Cardiac septum (tissue), 1 donor: Measurements from ENCODE around the gene LRRC37A3. TPM values are rescaled to one million over a fixed set of nuclear protein-coding genes. Genes with fewer than 3 reads are reported as not detected.
"Not testable (repeated sequence)": the region's sequence is repeated elsewhere in the genome, so short reads cannot be mapped to it uniquely, and the experiment has no call there.

ENCODE experiments used
- DNase-seq: peaks from one replicate; pipeline ENCODE4 v3.0.0-alpha.2; 2020; ENCODE audit warnings: low spot score
- intact Hi-C: fragments of 100-400 bp; cut with DNase I; formaldehyde crosslinking; loops from one replicate; pipeline ENCODE4 v1.14.0; 2022
- total RNA-seq: library from RNA; stranded (reverse); fragmentation: NEBNext Ultra II Directional; extraction: Animal tissue kit (Norgen Biotek cat#: 25700); gene quantifications from one replicate; pipeline ENCODE4 v1.2.1, GENCODE V29; 2021
- donor health status: DM: no; HTN: no; CAD: no.

LRRC37A3 gene
- total RNA-seq, 1 donor from 2014 or later, result 4.2 TPM

DNA sequence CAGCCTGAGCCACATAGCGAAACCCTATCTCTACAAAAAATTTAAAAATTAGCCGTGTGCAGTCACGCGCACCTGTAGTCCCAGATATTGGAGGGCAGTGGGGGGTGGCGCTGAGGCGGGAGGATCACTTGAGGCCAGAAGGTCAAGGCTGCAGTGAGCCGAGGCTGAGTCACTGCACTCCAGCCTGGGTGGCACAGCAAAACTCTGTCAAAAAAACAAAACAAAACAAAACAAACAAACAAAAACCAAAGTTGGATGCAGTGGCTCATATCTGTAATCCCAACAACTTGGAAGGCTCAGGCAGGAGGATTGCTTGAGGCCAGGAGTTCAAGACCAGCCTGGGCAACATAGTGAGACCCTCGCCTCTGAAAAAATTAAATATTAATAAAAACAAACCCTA, 75.4 kb downstream of the LRRC37A3 start:
- intact Hi-C loops, DNase-seq: not testable (repeated sequence)

DNA sequence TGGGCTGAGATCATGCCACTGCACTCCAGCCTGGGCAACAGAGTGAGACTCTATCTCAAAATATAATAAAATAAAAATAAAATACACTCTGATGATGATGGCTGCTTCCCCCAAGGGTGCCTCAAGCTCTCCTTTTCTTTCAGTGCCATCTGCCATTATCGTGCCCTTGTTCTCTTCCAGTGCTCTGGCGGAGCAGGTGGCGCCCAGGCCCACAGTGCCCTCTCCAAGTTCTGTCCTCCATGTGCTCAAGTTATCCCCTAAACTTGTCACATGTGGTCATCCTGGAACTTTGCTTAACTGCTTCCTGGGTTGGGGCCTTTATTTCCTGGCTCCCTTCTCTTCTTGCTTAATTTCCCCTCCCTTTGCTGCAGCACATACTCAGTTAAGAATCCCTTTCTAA, 76.4 kb downstream of the LRRC37A3 start:
- intact Hi-C loops, result not testable (repeated sequence)

DNA sequence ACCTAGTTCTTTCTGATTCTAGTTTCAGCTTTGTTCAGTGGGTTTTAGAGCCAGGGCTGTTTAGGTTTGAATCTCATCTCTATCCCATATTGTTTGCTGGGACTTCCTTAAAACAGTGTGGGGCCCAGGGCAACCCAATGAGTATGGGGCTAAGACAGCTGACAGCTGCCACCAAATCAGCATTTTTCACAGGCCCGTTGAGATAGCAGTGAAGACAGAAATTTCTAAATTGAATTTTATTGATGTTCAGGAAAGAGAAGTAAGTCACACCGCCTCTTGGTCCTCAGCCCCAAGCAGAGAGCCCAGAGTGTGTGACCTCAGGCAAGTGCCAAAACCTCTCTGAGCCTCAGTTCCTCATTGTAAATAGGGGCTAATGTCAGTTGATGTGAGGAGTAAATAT, 78.3 kb downstream of the LRRC37A3 start:
- DNase-seq, intact Hi-C loops: not testable (repeated sequence)

More for the DNA sequence above, 76.4 kb downstream of the LRRC37A3 start:
- DNase-seq, result not testable (repeated sequence)

DNA sequence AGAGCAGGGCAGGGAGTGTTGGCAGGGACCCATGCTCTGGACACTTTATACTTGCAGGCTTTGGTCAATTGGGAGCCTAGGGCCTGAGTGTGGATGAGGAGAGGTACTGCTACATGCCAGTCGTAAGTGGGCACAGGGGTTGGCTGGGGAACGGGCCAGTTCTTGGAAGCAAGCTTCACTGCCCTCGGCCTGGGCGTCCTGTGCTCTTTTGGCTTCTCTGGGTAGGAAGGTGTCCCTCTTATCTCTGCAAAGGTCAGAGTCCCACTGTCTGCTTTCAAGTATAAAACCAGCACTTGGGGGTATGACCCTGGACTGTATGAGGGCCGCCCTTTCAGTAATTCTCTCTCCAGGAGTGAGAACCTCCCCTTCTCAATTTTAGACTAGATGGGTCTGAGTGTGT, 80.8 kb downstream of the LRRC37A3 start:
- DNase-seq, intact Hi-C loops: not testable (repeated sequence)

DNA sequence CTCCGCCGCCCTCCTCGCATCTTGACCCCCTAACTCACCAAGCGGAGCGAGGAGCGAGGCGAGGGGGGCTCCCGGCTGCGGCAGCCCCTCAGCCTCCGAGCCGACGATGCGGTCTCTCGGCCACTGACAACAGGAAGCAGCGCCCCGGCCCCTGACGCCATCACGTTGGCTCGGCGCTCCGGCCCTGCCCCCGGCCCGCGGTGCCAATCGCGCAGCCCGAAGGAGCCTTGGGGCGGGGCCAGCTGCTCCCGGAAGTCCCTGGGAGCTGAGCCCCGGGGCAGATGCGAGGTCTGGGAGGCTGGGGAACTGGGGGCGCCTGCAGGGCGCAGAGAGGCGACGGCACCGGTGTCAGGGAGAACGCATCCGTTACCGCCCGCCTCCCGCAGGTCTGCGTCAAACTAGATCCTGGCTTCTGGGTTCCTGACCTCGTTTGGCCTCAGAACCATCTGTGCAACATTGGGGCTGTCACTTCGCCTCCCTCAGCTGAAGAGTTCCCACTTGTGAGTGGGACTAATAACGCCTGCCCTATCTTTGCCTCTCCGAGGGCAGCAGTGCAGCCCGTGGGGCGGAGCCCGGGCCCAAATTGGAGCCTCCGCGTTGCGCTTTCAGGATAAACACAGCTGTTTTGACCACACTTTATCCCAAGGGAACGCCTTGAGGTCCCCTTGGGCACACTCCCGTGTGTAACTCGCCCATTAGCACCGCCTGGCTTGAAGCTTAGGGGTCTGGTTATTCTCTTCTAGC, 82.1 kb downstream of the LRRC37A3 start:
- intact Hi-C loops, result not testable (repeated sequence)
- DNase-seq, result peak; percentile 96

DNA sequence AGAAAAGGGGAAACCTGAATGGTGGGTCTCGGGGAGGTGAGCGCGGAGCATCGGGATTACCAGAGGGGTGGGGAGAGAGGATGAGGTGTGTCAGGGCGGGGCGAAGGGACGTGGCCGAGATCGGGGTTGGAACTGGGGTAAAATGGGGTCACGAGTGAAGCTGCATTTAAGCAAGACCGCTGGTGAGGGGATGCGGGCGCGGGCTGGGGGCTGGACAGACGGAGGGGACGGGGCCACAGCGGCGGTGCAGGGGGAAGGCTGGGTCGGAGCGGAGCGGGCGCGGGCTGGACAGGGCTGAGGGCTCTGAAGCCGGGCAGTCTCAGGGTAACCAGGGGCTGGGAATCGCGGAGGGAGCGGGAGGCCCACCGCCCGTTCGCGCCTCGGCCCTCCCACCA, 82.7 kb downstream of the LRRC37A3 start:
- intact Hi-C loops, DNase-seq: not testable (repeated sequence)

DNA sequence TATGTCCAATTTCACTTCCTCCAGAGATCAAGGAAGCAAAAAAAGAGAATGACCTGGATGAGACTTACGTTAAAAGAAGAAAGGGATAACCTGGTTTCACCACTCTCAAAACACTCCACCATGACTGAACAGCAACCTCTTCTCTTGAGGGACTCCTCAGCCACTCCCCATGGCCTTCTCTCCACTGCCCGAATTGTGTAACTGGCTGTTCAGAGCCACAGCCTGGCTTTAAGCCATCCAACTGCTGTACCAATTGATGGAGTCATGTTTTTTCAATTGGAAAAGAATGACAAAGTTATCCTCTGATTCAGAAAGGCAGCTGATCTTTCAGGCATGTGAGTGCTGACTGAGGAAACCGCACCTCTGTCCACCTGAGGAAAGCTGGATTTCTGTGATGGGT, 85.2 kb downstream of the LRRC37A3 start:
- DNase-seq, intact Hi-C loops: not testable (repeated sequence)

DNA sequence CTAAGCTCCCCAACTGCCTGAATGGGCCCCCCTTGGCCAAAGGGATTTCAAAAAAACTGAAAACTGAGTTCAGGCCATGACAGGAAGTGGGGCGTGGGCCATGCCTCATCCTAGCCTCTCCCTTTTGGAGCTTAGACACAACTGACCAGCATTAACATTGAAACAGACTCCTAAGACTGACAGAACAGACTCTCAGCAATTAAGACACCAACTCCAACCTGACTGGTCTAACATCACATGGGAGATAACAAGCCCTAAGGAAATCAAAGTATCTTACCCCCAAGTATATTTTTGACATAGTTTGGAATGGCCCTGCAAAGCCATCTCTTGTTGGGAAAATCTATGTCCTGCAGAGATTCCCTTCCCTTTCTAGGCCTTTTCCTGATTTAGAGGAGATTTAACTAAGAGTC, 88.6 kb downstream of the LRRC37A3 start:
- DNase-seq, intact Hi-C loops: not testable (repeated sequence)

DNA sequence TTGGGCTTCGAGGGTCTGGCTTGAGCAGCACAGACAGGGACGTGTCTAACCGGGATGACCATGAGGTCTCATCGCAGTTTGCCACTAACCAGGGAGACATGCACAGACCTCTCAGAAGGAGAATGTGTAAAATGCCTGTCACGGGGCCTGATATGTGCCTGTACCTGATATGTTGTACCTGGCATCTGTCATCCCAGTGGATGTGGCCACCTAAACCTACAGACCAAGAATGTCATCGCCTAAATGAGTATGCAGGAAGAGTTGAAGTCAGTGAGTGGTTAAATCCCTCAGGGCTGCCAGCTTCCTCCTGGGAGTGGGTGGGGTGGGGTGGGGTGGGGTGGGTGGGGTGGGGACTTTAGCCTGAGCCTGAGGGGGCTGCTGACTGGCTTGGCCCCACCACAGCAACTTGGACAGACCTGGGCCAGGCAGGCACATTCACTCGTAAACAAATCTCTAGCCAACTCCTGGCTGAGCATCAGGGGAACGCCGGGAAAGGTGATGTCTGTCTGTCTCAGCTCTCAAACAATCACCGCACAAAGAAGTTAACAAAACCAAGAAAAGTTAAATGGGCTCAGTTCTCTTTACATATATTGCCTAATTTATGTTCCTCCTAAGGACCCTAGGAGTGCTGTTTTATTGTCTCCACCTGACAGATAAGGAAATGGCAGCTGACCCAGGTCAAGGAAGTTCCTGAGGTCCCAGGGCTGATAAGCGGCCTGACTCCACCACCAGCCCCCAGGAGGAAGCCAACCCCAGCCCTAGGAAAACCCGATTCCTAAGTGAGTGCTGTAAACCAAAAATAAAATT, 89.3 kb downstream of the LRRC37A3 start:
- intact Hi-C loops, DNase-seq: not testable (repeated sequence)

DNA sequence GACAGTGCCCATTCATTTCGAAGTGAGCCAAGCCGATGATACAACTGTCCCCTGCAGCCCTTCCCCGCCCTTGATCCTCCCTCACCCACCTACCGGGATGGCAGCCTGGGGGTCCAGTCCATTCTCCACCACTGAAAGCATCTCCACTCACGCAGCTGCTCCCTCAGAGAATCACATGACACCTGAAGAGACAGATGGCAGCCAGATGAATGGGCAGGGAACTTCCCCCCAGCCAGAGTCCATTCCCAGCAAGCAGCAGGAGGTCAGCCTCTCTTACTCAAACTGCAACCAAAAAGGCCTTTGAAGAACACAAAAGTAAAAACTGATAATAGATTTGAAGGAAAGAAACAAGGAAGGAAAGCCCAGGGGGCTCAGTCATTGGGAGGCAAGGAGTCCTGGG, 90.2 kb downstream of the LRRC37A3 start:
- intact Hi-C loops, DNase-seq: not testable (repeated sequence)

DNA sequence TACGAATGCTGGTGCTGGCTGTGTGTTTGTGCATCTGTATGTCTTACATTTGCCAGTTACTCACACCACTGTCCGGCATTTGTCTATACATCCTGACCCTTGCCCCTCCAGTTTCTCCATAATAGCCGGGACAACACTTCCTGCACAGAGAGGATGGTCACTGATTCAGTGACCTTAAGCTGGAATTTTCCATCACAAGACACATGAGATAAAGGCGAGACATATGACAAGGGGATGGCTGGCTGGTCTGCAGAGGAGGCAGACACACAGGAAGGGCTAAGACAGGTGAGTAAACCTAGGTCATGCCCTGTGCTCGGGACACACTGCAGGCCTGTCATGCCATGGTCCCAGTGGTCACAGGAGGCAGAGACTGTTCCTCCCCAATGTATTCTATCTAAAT, 100.4 kb downstream of the LRRC37A3 start:
- intact Hi-C loops, DNase-seq: not testable (repeated sequence)

DNA sequence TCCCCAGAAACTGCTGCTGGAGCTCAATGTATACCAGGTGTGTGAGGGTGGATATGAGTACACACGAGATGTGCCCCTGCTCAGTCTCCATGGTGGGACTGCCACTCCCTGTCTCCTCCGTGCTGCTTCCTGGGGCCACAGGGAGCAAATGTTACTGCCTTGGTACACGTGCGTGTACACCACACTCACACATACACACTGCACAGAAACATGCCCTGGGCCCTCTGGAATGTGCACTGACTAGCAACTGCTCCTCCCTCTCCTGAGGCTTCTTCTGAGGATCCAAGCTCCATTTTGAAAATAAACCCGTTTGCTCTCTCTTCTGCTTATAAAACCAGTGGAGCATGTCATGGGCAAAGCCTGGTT, 103.5 kb downstream of the LRRC37A3 start:
- intact Hi-C loops, DNase-seq: not testable (repeated sequence)

DNA sequence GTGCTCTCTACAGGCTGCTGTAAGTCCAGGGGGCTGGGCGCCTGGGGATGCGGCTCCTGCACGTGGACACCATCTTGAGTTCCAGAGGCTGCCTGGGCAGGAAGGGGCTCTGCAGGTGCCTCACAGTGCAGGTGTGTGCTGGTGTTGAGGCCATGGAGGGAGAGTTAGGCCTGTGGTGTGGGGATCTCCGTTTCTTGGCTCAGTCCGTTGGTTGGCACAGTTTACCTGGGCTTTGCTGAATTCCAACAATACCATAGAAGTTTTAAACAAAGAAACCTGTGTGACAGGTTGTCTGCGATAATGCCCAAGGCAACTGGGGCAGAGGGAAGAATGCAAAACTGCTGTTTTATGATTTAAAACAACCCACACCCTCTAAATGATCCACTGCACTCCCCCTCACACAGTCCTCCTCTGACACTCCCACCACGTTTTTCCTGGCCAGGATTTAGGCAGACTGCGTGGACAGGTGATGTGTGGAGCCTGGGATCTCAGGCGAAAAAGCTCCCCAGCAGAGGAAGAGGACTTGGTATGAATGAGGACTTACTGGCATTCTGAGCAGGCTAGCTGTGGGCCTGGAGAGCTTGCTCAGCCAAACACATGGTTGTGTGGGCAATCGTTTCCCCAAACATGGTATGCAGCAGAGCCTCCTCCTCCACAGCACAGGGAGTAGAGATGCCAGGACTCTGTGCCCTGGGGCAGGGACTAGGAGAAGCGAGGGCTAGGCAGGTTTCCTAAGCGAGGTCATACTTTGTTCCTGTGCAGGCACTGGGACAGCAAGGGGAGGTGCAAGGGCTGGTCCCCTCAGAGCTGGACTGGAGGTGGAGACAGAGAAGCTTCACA, 104.1 kb downstream of the LRRC37A3 start:
- DNase-seq, result not testable (repeated sequence)

DNA sequence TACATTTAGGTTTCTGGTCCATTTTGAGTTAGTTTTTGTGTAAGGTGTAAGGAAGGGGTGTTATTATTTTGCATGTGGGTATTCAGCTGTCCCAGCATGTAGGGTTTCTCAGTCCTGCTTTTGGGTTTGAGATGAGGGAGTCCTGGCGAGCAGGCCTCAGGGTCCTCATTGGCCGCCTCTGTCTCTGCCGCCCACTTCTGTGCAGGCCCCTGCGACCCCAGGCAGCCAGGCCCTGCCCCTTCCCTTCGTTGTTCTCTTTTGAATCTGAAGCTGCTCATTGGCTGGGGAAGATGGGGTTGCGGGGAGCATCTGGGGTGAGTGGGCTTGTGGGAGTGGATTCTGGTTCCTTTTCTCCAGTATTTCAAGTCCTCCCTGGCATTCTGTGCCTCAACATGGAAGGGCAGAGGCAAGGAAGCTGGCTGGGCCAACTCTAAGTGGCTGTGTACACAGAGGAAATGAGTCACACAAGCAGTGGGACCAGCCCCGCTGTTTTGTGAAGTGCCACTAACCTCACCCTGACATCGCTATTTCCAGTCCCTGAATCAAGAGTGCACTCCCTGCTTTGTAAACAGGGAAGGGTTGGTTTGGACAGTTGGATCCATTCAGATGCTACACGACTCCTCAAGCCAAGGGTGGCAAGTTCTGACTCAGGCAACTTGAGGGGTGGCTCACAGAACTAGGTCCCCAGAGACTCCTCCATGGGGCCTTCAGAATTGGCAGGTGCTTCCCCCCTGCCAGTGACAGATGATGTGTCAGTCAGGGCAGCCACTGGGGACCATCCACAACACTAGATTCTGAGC, 110.9 kb downstream of the LRRC37A3 start:
- DNase-seq, result peak; percentile 84
- intact Hi-C loops, result not testable (repeated sequence)

More for the DNA sequence above, 104.1 kb downstream of the LRRC37A3 start:
- intact Hi-C loops, result not testable (repeated sequence)

Other genes with a start within 250 kb of the LRRC37A3 start
- gene GNA13, start 137.3 kb upstream of the LRRC37A3 start, total RNA-seq, result 19.0 TPM
- 0.38 TPM for gene RGS9, start 217.9 kb upstream of the LRRC37A3 start, total RNA-seq